Measurements from ENCODE around the gene CEP43. TPM values are rescaled to one million over a fixed set of nuclear protein-coding genes. Genes with fewer than 3 reads are reported as not detected.

CEP43 gene
- total RNA-seq, 1 donor from 2014 or later: 23.3 TPM

DNA sequence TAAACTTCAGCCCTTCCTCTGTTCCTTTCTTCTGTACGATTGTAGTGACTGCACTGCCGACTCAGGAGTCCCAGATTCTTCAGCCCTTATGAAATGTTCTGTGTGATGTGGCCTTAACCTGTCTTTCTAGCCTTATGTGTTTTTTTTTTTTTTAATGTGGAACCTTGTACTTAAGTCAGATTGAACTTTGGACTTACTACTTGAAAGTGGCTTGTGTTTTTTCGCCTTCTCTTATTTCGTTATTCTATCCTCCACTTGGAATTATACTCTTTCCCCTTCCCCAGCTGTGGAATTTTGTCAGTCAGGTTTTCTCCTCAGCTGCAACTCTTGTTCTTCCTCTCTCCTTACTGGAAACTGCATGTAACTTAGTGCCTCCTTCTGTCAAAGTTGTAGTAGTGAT, 8.8 kb downstream of the CEP43 start:
- H3K4me3 Mint-ChIP-seq (ENCODE audit: unreplicated experiment): no peak overlapping the region
- no peak for DNase-seq (ENCODE audit: low spot score)
- H3K36me3 Mint-ChIP-seq (ENCODE audit: low read depth, unreplicated experiment): peaks cover 9% of the 10 kb centered on the region
- H3K27me3 Mint-ChIP-seq (ENCODE audit: unreplicated experiment): no peaks in the 10 kb centered on the region
- no peak for TF ChIP-seq CTCF (IDR thresholded peaks at IDR 0.05; ENCODE audit: unreplicated experiment)
- H3K9me3 Mint-ChIP-seq (ENCODE audit: unreplicated experiment): no peaks in the 10 kb centered on the region
- H3K4me1 Mint-ChIP-seq (ENCODE audit: unreplicated experiment): peaks cover 9% of the 10 kb centered on the region
- H3K27ac Mint-ChIP-seq (ENCODE audit: unreplicated experiment): no peak overlapping the region

GRCh38 chr6:167013067-167013466, 13.9 kb downstream of the CEP43 start:
- H3K9me3 Mint-ChIP-seq (ENCODE audit: unreplicated experiment): no peaks in the 10 kb centered on the region
- TF ChIP-seq CTCF (IDR thresholded peaks at IDR 0.05; ENCODE audit: unreplicated experiment): no peak
- H3K4me3 Mint-ChIP-seq (ENCODE audit: unreplicated experiment): no peak overlapping the region
- peaks cover 4% of the 10 kb centered on the region for H3K36me3 Mint-ChIP-seq (ENCODE audit: low read depth, unreplicated experiment)
- peaks cover 9% of the 10 kb centered on the region for H3K4me1 Mint-ChIP-seq (ENCODE audit: unreplicated experiment)
- H3K27me3 Mint-ChIP-seq (ENCODE audit: unreplicated experiment): no peaks in the 10 kb centered on the region
- H3K27ac Mint-ChIP-seq (ENCODE audit: unreplicated experiment): no peak overlapping the region
- no peak for DNase-seq (ENCODE audit: low spot score)

DNA sequence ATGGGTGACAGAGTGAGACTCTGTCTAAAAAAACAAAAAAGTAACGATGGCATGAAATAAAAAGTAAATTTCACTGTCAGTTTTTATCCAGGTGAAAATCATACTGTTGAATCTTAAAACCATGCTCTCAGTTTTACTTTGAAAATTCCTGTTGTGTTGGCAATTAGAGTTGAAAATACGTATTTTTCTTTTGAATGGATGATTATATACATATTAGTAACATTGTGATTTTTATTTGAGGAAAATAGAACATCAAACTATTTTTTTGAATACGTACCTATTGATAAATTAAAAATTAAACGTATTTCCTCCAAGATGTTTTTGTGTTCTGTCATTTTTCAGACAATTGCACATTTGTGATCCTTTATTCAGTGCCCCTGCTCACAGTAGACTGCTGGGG, 14.7 kb downstream of the CEP43 start:
- H3K9me3 Mint-ChIP-seq (ENCODE audit: unreplicated experiment): no peaks in the 10 kb centered on the region
- H3K36me3 Mint-ChIP-seq (ENCODE audit: low read depth, unreplicated experiment): peaks cover 4% of the 10 kb centered on the region
- no peak for DNase-seq (ENCODE audit: low spot score)
- no peaks in the 10 kb centered on the region for H3K27me3 Mint-ChIP-seq (ENCODE audit: unreplicated experiment)
- H3K4me1 Mint-ChIP-seq (ENCODE audit: unreplicated experiment): peaks cover 9% of the 10 kb centered on the region
- H3K27ac Mint-ChIP-seq (ENCODE audit: unreplicated experiment): no peak overlapping the region
- no peak overlapping the region for H3K4me3 Mint-ChIP-seq (ENCODE audit: unreplicated experiment)
- TF ChIP-seq CTCF (IDR thresholded peaks at IDR 0.05; ENCODE audit: unreplicated experiment): no peak

- no peak overlapping the region for H3K27ac Mint-ChIP-seq (ENCODE audit: unreplicated experiment)
- H3K4me1 Mint-ChIP-seq (ENCODE audit: unreplicated experiment): peaks cover 2% of the 10 kb centered on the region
- no peak for DNase-seq (ENCODE audit: low spot score)
- no peaks in the 10 kb centered on the region for H3K9me3 Mint-ChIP-seq (ENCODE audit: unreplicated experiment)
- peaks cover 4% of the 10 kb centered on the region for H3K36me3 Mint-ChIP-seq (ENCODE audit: low read depth, unreplicated experiment)
- H3K27me3 Mint-ChIP-seq (ENCODE audit: unreplicated experiment): no peaks in the 10 kb centered on the region
- no peak for TF ChIP-seq CTCF (IDR thresholded peaks at IDR 0.05; ENCODE audit: unreplicated experiment)
- H3K4me3 Mint-ChIP-seq (ENCODE audit: unreplicated experiment): no peak overlapping the region
Measured at GRCh38 chr6:167015302-167015701, 16.1 kb downstream of the CEP43 start.

DNA sequence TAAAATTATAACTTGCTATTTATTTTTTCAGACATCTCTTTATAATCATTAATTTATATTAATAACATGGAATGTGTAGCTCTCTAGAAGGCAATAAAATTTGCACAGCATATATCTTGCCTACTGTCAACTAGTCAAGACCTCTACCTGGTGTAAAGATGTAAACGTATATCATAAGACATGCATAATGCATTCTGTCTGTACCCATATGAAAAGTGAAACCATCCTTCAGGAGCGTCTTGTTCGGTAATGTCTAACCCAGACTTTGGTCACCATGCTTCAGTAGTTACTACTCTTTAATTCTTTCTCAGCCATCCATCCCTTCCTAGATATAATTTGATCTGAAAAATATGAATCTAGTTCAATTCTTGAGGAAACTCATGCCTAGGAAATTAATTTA, 21.0 kb downstream of the CEP43 start:
- no peaks in the 10 kb centered on the region for H3K36me3 Mint-ChIP-seq (ENCODE audit: low read depth, unreplicated experiment)
- no peak for TF ChIP-seq CTCF (IDR thresholded peaks at IDR 0.05; ENCODE audit: unreplicated experiment)
- DNase-seq (ENCODE audit: low spot score): no peak
- H3K9me3 Mint-ChIP-seq (ENCODE audit: unreplicated experiment): no peaks in the 10 kb centered on the region
- peaks cover under 1% of the 10 kb centered on the region for H3K4me1 Mint-ChIP-seq (ENCODE audit: unreplicated experiment)
- no peaks in the 10 kb centered on the region for H3K27me3 Mint-ChIP-seq (ENCODE audit: unreplicated experiment)
- H3K4me3 Mint-ChIP-seq (ENCODE audit: unreplicated experiment): no peak overlapping the region
- no peak overlapping the region for H3K27ac Mint-ChIP-seq (ENCODE audit: unreplicated experiment)
